Trophoblast cell (in vitro differentiated cells and primary cell): ENCODE measurements around the gene SUSD4.

Experiments
- DNase-seq, 2 donors: peaks; one replicate each; pipeline ENCODE4 v3.0.0-alpha.2; 2016
- H2AFZ ChIP-seq: 2 replicates; pipeline ENCODE4 v1.6.1; 2013; ENCODE audit warnings: low read length, moderate library complexity, mild to moderate bottlenecking; ENCODE audit not compliant: insufficient read depth, poor library complexity
- H2AK5ac ChIP-seq: 2 replicates; pipeline ENCODE4 v1.6.1; 2013; ENCODE audit warnings: mild to moderate bottlenecking, low read length
- H2BK120ac ChIP-seq: 2 replicates; pipeline ENCODE4 v1.6.1; 2013; ENCODE audit warnings: low read length, mild to moderate bottlenecking, moderate library complexity; ENCODE audit not compliant: insufficient read depth, poor library complexity
- H2BK12ac ChIP-seq: 2 replicates; pipeline ENCODE4 v1.6.1; 2013; ENCODE audit warnings: mild to moderate bottlenecking, low read length, moderate library complexity
- H2BK5ac ChIP-seq: 2 replicates; pipeline ENCODE4 v1.6.1; 2013; ENCODE audit warnings: low read length, low read depth, moderate library complexity, mild to moderate bottlenecking; ENCODE audit not compliant: poor library complexity
- H3K14ac ChIP-seq: 2 replicates; pipeline ENCODE4 v1.6.1; 2013; ENCODE audit warnings: mild to moderate bottlenecking, low read length
- H3K18ac ChIP-seq: 2 replicates; pipeline ENCODE4 v1.6.1; 2013; ENCODE audit warnings: mild to moderate bottlenecking, low read length
- H3K23ac ChIP-seq: 2 replicates; pipeline ENCODE4 v1.6.1; 2013; ENCODE audit warnings: low read length
- H3K27ac ChIP-seq: 2 replicates; pipeline ENCODE4 v1.5.1; 2013; ENCODE audit warnings: low read depth, mild to moderate bottlenecking, inconsistent platforms, low read length, moderate library complexity
- H3K27me3 ChIP-seq: 2 replicates; pipeline ENCODE4 v1.6.1; 2013; ENCODE audit warnings: inconsistent platforms, mild to moderate bottlenecking, low read length, moderate library complexity; ENCODE audit not compliant: insufficient read depth
- H3K36me3 ChIP-seq, 2 experiments: 1 replicate in 1 of 2; 2 replicates in 1 of 2; pipeline ENCODE4 v1.6.1; 2013; ENCODE audit warnings: low read length in 2 of 2, mild to moderate bottlenecking in 2 of 2, moderate library complexity in 1 of 2; ENCODE audit not compliant: insufficient read depth in 2 of 2, control insufficient read depth in 1 of 2
- H3K4ac ChIP-seq: 2 replicates; pipeline ENCODE4 v1.6.1; 2013; ENCODE audit warnings: low read depth, mild to moderate bottlenecking, low read length, moderate library complexity
- H3K4me1 ChIP-seq, 2 experiments: 1 replicate in 1 of 2; 2 replicates in 1 of 2; pipeline ENCODE4 v1.6.1; 2013; ENCODE audit warnings: low read length in 2 of 2, mild to moderate bottlenecking in 2 of 2, moderate library complexity in 1 of 2; ENCODE audit not compliant: insufficient read depth in 2 of 2, control insufficient read depth in 1 of 2
- H3K4me2 ChIP-seq: 2 replicates; pipeline ENCODE4 v1.6.1; 2013; ENCODE audit warnings: inconsistent platforms, mild to moderate bottlenecking, low read length, moderate library complexity
- H3K4me3 ChIP-seq: 2 replicates; pipeline ENCODE4 v1.5.1; 2013; ENCODE audit warnings: mild to moderate bottlenecking, low read depth, low read length, inconsistent platforms
- H3K79me1 ChIP-seq: one replicate; pipeline ENCODE4 v1.6.1; 2013; ENCODE audit warnings: low read length
- H3K79me2 ChIP-seq: 2 replicates; pipeline ENCODE4 v1.6.1; 2013; ENCODE audit warnings: low read length, mild to moderate bottlenecking; ENCODE audit not compliant: control insufficient read depth, insufficient read depth, poor library complexity
- H3K9ac ChIP-seq: 2 replicates; pipeline ENCODE4 v1.6.1; 2013; ENCODE audit warnings: mild to moderate bottlenecking, low read length
- H3K9me3 ChIP-seq: 2 replicates; pipeline ENCODE4 v1.6.1; 2013; ENCODE audit warnings: low read depth, mild to moderate bottlenecking, control low read depth, inconsistent platforms, low read length; ENCODE audit not compliant: insufficient read depth
- H4K12ac ChIP-seq: 2 replicates; pipeline ENCODE4 v1.6.1; 2013; ENCODE audit warnings: low read depth, mild to moderate bottlenecking, low read length, moderate library complexity
- H4K8ac ChIP-seq: 2 replicates; pipeline ENCODE4 v1.6.1; 2013; ENCODE audit warnings: low read depth, mild to moderate bottlenecking, low read length, moderate library complexity
- H4K91ac ChIP-seq: one replicate; pipeline ENCODE4 v1.6.1; 2013; ENCODE audit warnings: low read depth, mild to moderate bottlenecking, low read length, moderate library complexity
- WGBS: extraction: QIAGEN DNeasy Blood & Tissue Kit; methylation state at CpG from one replicate; pipeline ENCODE4 v1.1.7; 2013; ENCODE audit warnings: missing lambda C conversion rate; ENCODE audit not compliant: insufficient read length, insufficient coverage; ENCODE audit errors: extremely low coverage; 5-methylcytosine and 5-hydroxymethylcytosine counted together

The SUSD4 gene

GRCh38 chr1:223355699-223356098 is 8.3 kb downstream of the SUSD4 start:
- no peak overlapping the region for H3K27ac ChIP-seq
- H3K36me3 ChIP-seq = no peaks in the 10 kb centered on the region
- no CpG with 5 or more reads among the region's 2 CpGs for WGBS
- no peak overlapping the region for H2AFZ ChIP-seq
- H4K8ac ChIP-seq = no peak overlapping the region
- no peak overlapping the region for H3K4me3 ChIP-seq
- no peak for DNase-seq
- no peak overlapping the region for H2BK120ac ChIP-seq
- H3K79me2 ChIP-seq = no peaks in the 10 kb centered on the region
- H2BK5ac ChIP-seq = no peak overlapping the region
- no peak overlapping the region for H3K4me2 ChIP-seq
- no peak overlapping the region for H3K9ac ChIP-seq
- H3K27me3 ChIP-seq = no peaks in the 10 kb centered on the region
- H4K12ac ChIP-seq = no peak overlapping the region
- H4K91ac ChIP-seq = no peak overlapping the region
- no peaks in the 10 kb centered on the region for H3K79me1 ChIP-seq
- no peaks in the 10 kb centered on the region for H3K4me1 ChIP-seq
- no peak overlapping the region for H2BK12ac ChIP-seq
- H3K18ac ChIP-seq = no peak overlapping the region
- no peak overlapping the region for H3K23ac ChIP-seq
- H3K9me3 ChIP-seq = no peaks in the 10 kb centered on the region
- H3K4ac ChIP-seq = no peak overlapping the region
- no peak overlapping the region for H2AK5ac ChIP-seq
- H3K14ac ChIP-seq = no peak overlapping the region

DNA sequence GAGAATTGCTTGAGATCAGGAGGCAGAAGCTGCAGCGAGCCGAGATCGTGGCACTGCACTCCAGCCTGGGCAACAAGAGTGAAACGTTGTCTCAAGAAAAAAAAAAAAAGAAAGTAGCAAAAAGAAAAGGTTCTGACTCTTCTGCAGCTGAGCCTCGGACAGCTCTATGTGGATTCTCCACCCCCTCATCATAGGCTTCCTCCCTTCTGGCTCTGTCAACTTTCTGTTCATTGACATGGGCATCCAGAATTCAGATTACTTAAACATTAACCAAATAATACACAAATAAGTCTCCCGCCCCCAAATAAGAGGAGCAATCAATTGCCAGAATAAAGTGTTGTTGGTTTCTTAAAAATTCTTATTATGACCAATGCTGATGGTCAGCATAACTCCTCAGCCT is 10.0 kb downstream of the SUSD4 start:
- Histone ChIP-seq H3K79me2 (no peaks in the 10 kb centered on the region), H3K14ac (no peak overlapping the region), H2AFZ (no peak overlapping the region), H3K23ac (no peak overlapping the region), H3K4me1 (no peaks in the 10 kb centered on the region), H2AK5ac (no peak overlapping the region), H3K9me3 (no peaks in the 10 kb centered on the region), H3K4ac (no peak overlapping the region), H3K4me3 (no peak overlapping the region), H3K4me2 (no peak overlapping the region), H3K9ac (no peak overlapping the region), H3K79me1 (no peaks in the 10 kb centered on the region), H2BK5ac (no peak overlapping the region), H3K36me3 (no peaks in the 10 kb centered on the region), H3K27ac (no peak overlapping the region), H4K8ac (no peak overlapping the region), H2BK120ac (no peak overlapping the region), H3K27me3 (no peaks in the 10 kb centered on the region), H2BK12ac (no peak overlapping the region), H3K18ac (no peak overlapping the region), H4K91ac (no peak overlapping the region), H4K12ac (no peak overlapping the region)
- no CpG with 5 or more reads among the region's 6 CpGs for WGBS
- no peak for DNase-seq

GRCh38 chr1:223352944-223353343 is 11.0 kb downstream of the SUSD4 start:
- Histone ChIP-seq H3K14ac (no peak overlapping the region), H3K9ac (no peak overlapping the region), H3K4ac (no peak overlapping the region), H2AK5ac (no peak overlapping the region), H2BK12ac (no peak overlapping the region), H3K27ac (no peak overlapping the region), H3K27me3 (no peaks in the 10 kb centered on the region), H3K79me1 (no peaks in the 10 kb centered on the region), H4K12ac (no peak overlapping the region), H3K4me2 (no peak overlapping the region), H3K79me2 (no peaks in the 10 kb centered on the region), H4K8ac (no peak overlapping the region), H2BK120ac (no peak overlapping the region), H2AFZ (no peak overlapping the region), H3K4me1 (no peaks in the 10 kb centered on the region), H2BK5ac (no peak overlapping the region), H3K18ac (no peak overlapping the region), H4K91ac (no peak overlapping the region), H3K4me3 (no peak overlapping the region), H3K23ac (no peak overlapping the region), H3K9me3 (no peaks in the 10 kb centered on the region), H3K36me3 (no peaks in the 10 kb centered on the region)
- no peak for DNase-seq
- no CpG with 5 or more reads among the region's 7 CpGs for WGBS

- no peak overlapping the region for H4K12ac ChIP-seq
- no CpG with 5 or more reads among the region's 5 CpGs for WGBS
- no peak overlapping the region for H3K4me3 ChIP-seq
- no peaks in the 10 kb centered on the region for H3K36me3 ChIP-seq
- no peak overlapping the region for H3K4ac ChIP-seq
- H3K27ac ChIP-seq = no peak overlapping the region
- H3K14ac ChIP-seq = no peak overlapping the region
- H2BK5ac ChIP-seq = no peak overlapping the region
- no peak overlapping the region for H3K23ac ChIP-seq
- no peak overlapping the region for H4K8ac ChIP-seq
- no peak overlapping the region for H2BK12ac ChIP-seq
- no peak overlapping the region for H2AK5ac ChIP-seq
- H3K27me3 ChIP-seq = no peaks in the 10 kb centered on the region
- no peaks in the 10 kb centered on the region for H3K79me1 ChIP-seq
- no peak for DNase-seq
- H3K9ac ChIP-seq = no peak overlapping the region
- H4K91ac ChIP-seq = no peak overlapping the region
- H3K9me3 ChIP-seq = no peaks in the 10 kb centered on the region
- H2BK120ac ChIP-seq = no peak overlapping the region
- H3K4me2 ChIP-seq = no peak overlapping the region
- no peaks in the 10 kb centered on the region for H3K4me1 ChIP-seq
- H3K79me2 ChIP-seq = no peaks in the 10 kb centered on the region
- no peak overlapping the region for H2AFZ ChIP-seq
- no peak overlapping the region for H3K18ac ChIP-seq
Measured at GRCh38 chr1:223350361-223350908, 13.5 kb downstream of the SUSD4 start.
